Stimulated activated effector memory CD8-positive, alpha-beta T cell treated with anti-CD3 and anti-CD28 coated beads, Interleukin-12 subunit alpha, Interleukin-12 subunit beta, amount 100 ng/mL, for 72 hours (primary cell): ENCODE results near the gene SPAG17.
"Not testable (repeated sequence)": the region's sequence is repeated elsewhere in the genome, so short reads cannot be mapped to it uniquely, and the experiment has no call there.

Experiments
- ATAC-seq: fragments of 150-1000 bp; cut with Tn5 transposase; 2 replicates; pipeline ENCODE4 v1.10.0; 2021
- DNase-seq, 2 donors: peaks; one replicate each; pipeline ENCODE4 v3.0.0; 2021 to 2022; ENCODE audit warnings: low spot score in 2 of 2
- H3K27ac Mint-ChIP-seq: one replicate; pipeline ENCODE4 v1.8.0; 2022; ENCODE audit warnings: mild to moderate bottlenecking, mixed read lengths
- H3K36me3 Mint-ChIP-seq: one replicate; pipeline ENCODE4 v1.8.0; 2022; ENCODE audit warnings: mild to moderate bottlenecking, mixed read lengths
- H3K4me1 Mint-ChIP-seq: one replicate; pipeline ENCODE4 v1.8.0; 2022; ENCODE audit warnings: mixed read lengths
- H3K4me3 Mint-ChIP-seq: one replicate; pipeline ENCODE4 v1.8.0; 2022; ENCODE audit warnings: mild to moderate bottlenecking, mixed read lengths
- H3K9me3 Mint-ChIP-seq: one replicate; pipeline ENCODE4 v1.8.0; 2022; ENCODE audit warnings: mixed read lengths

SPAG17 gene

DNA sequence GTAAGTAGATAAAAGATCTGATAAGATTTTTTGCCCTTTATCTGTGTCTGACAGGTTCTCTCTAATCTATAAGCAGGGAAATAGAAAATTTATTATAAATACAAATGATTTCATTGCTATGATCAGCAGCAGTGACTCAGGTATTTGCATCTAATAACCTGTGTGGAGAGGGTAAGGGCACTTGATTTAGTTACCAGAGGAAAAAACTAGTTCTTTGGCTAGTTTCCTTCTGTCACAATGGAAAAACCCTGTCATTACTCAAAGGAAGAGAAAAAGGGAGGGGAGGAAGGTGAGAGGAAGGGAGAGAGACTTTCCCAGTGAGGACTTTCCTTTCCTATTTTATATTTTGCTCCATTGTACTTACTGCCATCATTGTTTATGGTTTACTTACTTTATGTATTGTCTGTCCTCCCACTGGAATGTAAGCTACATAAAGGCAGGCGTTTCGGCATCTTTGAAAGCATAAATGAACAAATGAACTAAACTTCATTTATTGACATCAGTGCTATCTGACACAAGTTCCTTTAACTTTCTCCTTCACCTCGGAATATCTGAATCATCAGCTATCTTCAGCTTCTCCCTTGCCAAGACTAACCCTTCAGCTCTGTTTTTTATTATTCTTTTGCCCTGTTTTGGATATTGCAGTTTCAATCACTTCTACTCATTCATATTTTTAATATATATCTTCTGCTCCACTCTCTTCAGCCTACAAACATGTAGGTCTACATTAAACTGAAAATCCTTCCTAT lies 220.6 kb downstream of the SPAG17 start:
- Mint-ChIP-seq H3K4me1 (no peaks in the 10 kb centered on the region), H3K4me3 (no peak overlapping the region), H3K36me3 (peaks cover 32% of the 10 kb centered on the region), H3K27ac (no peak overlapping the region), H3K9me3 (no peaks in the 10 kb centered on the region)
- ATAC-seq (no peak), DNase-seq (no peak)

DNA sequence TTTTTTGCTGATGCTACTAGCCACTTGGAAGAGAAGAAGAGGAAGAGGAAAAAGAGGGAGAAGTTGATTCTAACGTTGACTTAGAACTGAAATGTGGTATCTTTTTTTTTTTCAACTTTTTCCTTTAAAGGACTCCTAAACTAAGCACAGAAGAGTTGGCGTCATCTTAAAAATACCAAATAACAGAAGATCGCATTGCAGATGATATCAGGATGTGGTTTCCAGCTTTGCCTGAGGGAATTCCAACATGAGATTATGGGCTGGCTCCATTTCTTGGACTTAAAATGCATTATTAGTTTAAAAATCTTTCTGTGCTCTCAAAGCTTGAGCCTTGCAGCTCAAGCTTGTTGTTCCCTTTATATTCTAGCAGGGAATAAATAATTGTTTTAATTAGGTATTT lies 225.7 kb downstream of the SPAG17 start:
- H3K9me3 Mint-ChIP-seq = no peaks in the 10 kb centered on the region
- ATAC-seq = no peak
- no peak overlapping the region for H3K27ac Mint-ChIP-seq
- no peak for DNase-seq
- no peaks in the 10 kb centered on the region for H3K4me1 Mint-ChIP-seq
- H3K36me3 Mint-ChIP-seq = peaks cover 83% of the 10 kb centered on the region
- H3K4me3 Mint-ChIP-seq = no peak overlapping the region

DNA sequence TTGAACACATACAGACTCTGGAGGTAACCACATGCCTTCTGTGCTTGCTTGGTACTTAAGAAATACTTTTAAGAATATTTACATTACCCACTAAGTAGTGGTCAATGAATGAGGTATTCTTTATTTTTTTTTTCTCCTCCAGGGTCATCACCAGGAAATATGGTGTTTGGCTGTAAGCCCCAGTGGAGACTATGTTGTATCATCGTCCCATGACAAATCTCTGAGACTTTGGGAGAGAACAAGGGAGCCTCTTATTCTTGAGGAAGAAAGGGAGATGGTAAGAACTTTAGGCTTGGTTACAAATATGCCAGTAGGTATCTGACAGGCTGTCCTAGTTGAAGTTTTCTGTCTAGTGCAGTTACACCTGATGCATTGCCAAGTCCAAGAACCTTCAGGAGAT lies 232.6 kb downstream of the SPAG17 start:
- H3K27ac Mint-ChIP-seq = no peak overlapping the region
- H3K36me3 Mint-ChIP-seq = peaks cover 100% of the 10 kb centered on the region
- H3K9me3 Mint-ChIP-seq = no peaks in the 10 kb centered on the region

DNA sequence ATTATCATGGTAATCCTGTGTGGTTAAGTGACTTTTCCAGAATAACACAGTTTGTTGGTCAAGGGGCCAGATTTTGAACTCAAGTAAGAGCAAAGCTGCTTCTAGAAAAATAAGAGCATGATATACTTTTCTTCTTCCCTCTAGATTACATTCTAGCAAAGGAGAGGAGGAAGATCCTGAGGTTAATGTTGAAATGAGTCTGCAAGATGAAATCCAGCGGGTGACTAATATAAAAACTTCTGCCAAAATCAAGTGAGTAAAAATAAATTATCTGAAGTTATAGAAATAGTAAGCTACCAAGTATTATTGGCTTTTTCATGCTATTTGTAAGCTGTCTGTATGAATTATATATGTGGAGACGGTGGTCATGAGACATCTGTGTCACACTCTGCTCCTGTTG lies 242.7 kb downstream of the SPAG17 start:
- Mint-ChIP-seq H3K4me3 (no peak overlapping the region), H3K36me3 (peaks cover 100% of the 10 kb centered on the region), H3K4me1 (no peaks in the 10 kb centered on the region), H3K9me3 (no peaks in the 10 kb centered on the region), H3K27ac (no peak overlapping the region)
- DNase-seq (no peak), ATAC-seq (no peak)

More for the DNA sequence above, 232.6 kb downstream of the SPAG17 start:
- no peaks in the 10 kb centered on the region for H3K4me1 Mint-ChIP-seq
- ATAC-seq = no peak
- no peak overlapping the region for H3K4me3 Mint-ChIP-seq
- DNase-seq = no peak

DNA sequence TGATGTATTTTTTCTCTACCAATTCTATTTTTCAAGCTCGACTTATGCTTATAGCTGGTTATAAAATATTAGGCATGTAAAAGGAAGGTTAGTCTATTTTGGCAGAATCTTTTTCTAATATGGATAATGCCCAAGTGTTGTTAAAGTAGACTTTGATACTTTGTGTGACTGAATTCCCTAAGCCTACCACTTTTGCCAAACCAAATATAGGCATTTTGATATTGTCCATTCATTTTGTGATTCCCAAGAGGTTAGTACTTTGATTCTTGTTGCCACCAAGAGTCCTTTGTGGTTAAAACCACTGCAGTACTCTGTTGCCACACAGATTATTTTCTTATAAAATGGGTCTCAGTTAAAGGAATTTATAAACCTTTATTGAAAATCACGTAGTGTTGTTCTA lies 251.3 kb downstream of the SPAG17 start:
- Mint-ChIP-seq H3K9me3 (no peaks in the 10 kb centered on the region), H3K27ac (no peak overlapping the region), H3K36me3 (peaks cover 80% of the 10 kb centered on the region), H3K4me1 (peaks cover 32% of the 10 kb centered on the region), H3K4me3 (no peak overlapping the region)
- ATAC-seq (no peak), DNase-seq (no peak)

DNA sequence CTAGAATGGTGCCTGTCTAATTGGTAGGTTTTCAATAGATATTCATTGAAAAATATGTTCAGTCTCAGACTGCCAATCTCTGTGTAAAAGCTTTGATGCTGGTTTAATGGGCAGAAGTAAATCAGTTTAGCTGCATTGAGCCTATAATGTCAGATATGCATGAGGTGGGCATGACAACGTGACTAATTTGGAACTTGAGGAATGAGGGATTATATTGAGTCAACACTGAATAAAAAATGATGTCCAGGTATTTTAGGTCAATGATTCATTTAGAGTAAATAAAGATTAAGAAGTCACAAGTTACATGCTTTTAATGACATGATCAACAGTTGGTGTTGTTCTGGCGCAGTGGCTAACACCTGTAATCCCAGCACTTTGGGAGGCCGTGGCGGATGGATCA lies 252.5 kb downstream of the SPAG17 start:
- peaks cover 39% of the 10 kb centered on the region for H3K4me1 Mint-ChIP-seq
- no peaks in the 10 kb centered on the region for H3K9me3 Mint-ChIP-seq
- H3K36me3 Mint-ChIP-seq = peaks cover 68% of the 10 kb centered on the region
- DNase-seq (no peak), ATAC-seq (no peak)
- no peak overlapping the region for H3K27ac Mint-ChIP-seq
- no peak overlapping the region for H3K4me3 Mint-ChIP-seq

DNA sequence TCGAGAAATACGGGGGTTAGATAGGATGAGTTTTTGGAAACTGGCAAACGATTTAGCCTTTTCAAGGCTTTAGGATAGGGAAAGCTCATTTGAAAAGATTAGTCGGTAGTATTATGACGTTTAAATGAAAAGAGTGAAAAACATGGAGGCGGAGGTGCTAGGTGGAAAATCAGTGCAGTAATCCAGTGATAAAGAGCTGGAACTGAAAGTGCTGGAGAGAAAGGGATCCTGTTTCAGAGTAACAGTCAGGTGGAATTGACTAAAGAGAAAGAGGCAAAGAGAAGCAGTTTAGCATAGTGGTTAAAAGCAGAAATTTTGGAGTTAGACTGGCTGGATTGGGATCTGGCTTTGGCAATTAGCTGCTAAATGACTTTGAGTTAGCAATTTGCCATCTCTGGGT lies 254.5 kb downstream of the SPAG17 start:
- H3K9me3 Mint-ChIP-seq = no peaks in the 10 kb centered on the region
- H3K4me1 Mint-ChIP-seq = peaks cover 39% of the 10 kb centered on the region
- no peak for DNase-seq
- no peak for ATAC-seq
- H3K36me3 Mint-ChIP-seq = peaks cover 47% of the 10 kb centered on the region
- peak overlapping the region; percentile 97 for H3K27ac Mint-ChIP-seq
- peak overlapping the region; percentile 95 for H3K4me3 Mint-ChIP-seq

DNA sequence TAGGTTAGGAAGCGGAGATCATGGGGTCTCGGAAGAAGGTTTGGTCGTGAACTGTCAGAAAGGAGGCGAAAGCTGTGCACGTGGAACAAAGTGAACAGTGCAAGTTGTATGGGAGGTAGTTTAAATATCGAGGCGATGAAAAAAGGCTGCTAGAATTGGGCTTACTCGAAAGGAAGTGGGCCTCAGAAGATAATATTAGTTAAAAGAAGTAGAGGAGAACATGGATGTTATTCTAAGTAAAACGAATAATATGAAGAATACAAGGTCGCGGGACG lies 254.9 kb downstream of the SPAG17 start:
- H3K4me1 Mint-ChIP-seq = peaks cover 39% of the 10 kb centered on the region
- DNase-seq (no peak), ATAC-seq (no peak)
- H3K4me3 Mint-ChIP-seq = peak overlapping the region; percentile 95
- peak overlapping the region; percentile 97 for H3K27ac Mint-ChIP-seq
- H3K9me3 Mint-ChIP-seq = no peaks in the 10 kb centered on the region
- peaks cover 43% of the 10 kb centered on the region for H3K36me3 Mint-ChIP-seq

DNA sequence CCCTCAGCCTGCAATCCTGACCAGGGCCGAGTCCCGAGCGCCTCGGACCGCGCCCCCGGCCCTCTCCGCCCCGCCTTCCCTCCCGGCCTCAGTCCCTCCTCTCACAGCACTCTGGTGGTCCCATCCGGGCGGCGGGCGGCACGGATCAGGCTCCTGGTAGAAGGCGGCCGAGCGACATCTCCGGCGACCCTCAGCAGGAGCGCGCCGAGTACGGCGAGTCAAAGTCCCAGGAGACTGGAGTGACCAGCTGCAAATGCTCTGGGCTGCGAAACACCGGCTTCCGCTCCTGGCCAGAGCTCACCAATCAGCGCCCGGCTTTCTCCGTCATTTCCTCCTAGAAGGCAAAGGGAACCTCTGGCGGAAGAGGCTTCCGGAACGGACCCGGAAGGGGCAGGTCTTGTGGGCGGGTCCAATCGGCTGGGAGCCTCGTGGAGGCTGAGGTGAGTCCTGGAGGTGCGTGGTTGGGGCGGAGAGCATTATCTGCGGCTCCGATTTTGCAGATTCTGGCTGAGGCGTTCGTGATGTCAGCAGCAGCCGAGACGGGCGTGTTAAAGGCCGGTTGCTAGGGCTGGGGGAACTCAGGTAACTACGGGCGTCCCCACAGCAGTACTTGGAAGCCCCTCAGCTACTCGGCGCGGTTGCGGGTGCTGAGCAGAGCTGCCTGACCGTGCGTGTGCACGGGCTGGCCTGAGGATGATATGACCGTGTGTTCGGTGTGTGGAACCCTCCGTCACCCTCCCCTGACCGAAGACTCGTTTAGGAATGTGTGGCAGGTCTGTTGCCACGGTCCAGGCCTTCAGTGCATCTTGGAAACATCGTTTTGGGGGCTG lies 255.5 kb downstream of the SPAG17 start, which contains the start of the genes GDAP2 and WDR3:
TSS of gene GDAP2 (minus strand) at position 279 of the 830 bp plus-strand sequence. CDS start 9,264 bp downstream, outside the sequence.
TSS of gene WDR3 (plus strand) at position 397 of the 830 bp plus-strand sequence. CDS start 3,581 bp downstream, outside the sequence.
- peaks cover 39% of the 10 kb centered on the region for H3K4me1 Mint-ChIP-seq
- peak within 1 kb of the TSS; percentile 97 for H3K27ac Mint-ChIP-seq
- H3K36me3 Mint-ChIP-seq = peaks cover 38% of the 10 kb centered on the region
- ATAC-seq (peak; percentile 97), DNase-seq (peak; percentile 83 to 96)
- H3K9me3 Mint-ChIP-seq = no peaks in the 10 kb centered on the region
- peak within 1 kb of the TSS; percentile 95 for H3K4me3 Mint-ChIP-seq

DNA sequence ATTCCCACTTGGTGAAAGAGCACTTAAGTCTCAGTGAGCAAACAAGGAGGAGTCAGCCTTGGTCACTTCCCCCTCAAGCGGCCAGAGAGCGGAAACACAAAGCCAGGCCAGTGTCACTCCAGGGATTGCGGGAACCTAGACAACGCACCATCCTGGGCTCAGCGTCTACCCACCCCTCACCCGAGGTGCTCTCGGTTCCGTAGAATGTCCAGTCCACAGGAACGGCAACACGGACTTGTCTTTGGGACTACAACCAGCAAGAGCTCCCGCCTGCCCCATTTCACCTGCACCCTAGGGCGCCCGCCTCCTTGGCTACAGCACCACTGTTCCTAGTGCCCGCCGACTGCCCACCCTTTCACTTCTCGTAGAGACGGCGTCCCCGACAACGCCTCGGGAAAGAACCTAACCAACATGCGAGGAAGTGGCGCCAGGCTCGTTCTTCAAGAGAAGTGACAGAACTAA lies 256.1 kb downstream of the SPAG17 start:
- no peak for DNase-seq
- Mint-ChIP-seq H3K9me3 (no peaks in the 10 kb centered on the region), H3K36me3 (peaks cover 31% of the 10 kb centered on the region), H3K4me1 (peaks cover 39% of the 10 kb centered on the region), H3K4me3 (peak overlapping the region; percentile 95), H3K27ac (peak overlapping the region; percentile 97)
- ATAC-seq = peak; percentile 63

DNA sequence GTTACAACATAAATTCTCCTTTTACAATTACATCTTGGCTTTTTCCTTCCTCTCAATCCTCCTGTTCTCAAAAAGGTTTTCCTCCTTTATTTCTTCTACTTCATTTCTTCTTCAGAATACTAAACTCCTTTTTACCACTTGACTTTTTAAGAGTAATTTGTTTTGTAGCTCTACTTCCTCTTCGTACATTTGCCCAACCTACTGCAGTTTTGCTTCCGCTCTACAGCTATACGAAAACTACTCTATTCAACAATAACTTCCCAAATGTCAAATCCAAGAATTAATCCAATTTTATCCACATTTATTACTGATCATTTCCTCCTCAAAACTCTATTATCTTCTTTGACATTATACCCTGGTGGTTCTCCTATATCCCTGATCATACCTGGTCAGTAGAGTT lies 259.0 kb downstream of the SPAG17 start:
- ATAC-seq (no peak), DNase-seq (no peak)
- H3K4me3 Mint-ChIP-seq = no peak overlapping the region
- no peaks in the 10 kb centered on the region for H3K9me3 Mint-ChIP-seq
- peaks cover 7% of the 10 kb centered on the region for H3K36me3 Mint-ChIP-seq
- peaks cover 24% of the 10 kb centered on the region for H3K4me1 Mint-ChIP-seq
- H3K27ac Mint-ChIP-seq = no peak overlapping the region

DNA sequence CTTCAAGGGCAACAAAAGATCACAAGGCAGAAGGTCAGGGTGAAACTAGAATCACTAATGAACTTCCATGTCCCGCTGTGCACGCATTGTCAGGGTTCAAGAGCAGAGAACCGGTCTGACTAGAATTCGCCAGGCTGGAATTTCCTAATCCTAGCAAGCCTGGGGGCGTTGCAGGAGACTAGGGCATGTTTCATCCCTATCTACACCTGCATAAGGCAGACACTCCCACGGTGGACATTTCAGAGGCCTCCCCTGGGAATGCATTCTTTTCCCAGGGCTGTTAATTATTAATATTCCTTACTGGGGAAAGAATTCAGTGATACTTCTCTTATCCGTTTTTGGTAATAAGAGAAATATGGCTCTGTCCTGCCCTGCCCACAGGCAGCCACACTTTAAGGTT lies 262.3 kb downstream of the SPAG17 start:
- H3K4me3 Mint-ChIP-seq, H3K27ac Mint-ChIP-seq, ATAC-seq, H3K9me3 Mint-ChIP-seq, DNase-seq, H3K4me1 Mint-ChIP-seq: not testable (repeated sequence)
- peaks cover 26% of the 10 kb centered on the region for H3K36me3 Mint-ChIP-seq

DNA sequence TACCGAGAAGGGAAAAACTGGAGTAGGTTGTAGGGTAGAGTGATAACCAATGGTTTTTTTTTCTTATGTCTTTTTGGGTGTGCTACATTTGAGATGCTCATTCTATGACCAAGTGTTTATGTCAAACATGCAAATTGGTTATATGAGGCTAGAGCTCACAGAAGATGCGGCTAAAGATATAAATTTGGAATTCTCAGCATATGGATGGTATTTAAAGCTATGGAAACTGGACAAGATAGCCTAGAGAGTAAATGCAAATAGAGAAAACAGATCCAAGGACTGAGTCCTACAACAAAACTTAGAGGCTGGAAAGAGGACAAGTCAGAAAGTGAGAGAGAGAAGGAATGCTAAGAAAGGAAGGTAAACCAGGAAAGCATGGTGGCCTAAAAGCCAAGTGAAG lies 263.0 kb downstream of the SPAG17 start:
- no peak overlapping the region for H3K27ac Mint-ChIP-seq
- ATAC-seq (no peak), DNase-seq (no peak)
- H3K4me3 Mint-ChIP-seq = no peak overlapping the region
- H3K36me3 Mint-ChIP-seq = peaks cover 33% of the 10 kb centered on the region
- H3K4me1 Mint-ChIP-seq = no peaks in the 10 kb centered on the region
- no peaks in the 10 kb centered on the region for H3K9me3 Mint-ChIP-seq

DNA sequence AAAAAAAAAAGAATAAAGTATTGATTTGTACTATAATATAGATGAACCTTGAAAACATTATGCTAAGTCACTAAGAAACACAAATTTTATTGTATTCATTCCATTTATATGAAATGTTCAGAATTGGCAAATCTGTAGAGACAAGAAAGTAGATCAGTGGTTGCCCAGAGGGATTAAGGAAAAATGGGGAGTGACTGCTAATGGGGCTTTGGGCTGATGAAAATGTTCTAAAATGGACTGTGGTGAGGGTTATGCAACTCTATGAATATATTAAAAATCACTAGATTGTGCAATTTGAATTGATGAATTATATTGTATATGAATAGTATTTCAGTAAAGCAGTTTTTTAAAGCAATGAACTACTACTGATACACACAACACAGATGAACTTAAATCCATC lies 265.7 kb downstream of the SPAG17 start:
- DNase-seq = no peak
- no peaks in the 10 kb centered on the region for H3K9me3 Mint-ChIP-seq
- no peak overlapping the region for H3K4me3 Mint-ChIP-seq
- H3K4me1 Mint-ChIP-seq = peaks cover 4% of the 10 kb centered on the region
- no peak for ATAC-seq
- no peak overlapping the region for H3K27ac Mint-ChIP-seq
- peaks cover 59% of the 10 kb centered on the region for H3K36me3 Mint-ChIP-seq

DNA sequence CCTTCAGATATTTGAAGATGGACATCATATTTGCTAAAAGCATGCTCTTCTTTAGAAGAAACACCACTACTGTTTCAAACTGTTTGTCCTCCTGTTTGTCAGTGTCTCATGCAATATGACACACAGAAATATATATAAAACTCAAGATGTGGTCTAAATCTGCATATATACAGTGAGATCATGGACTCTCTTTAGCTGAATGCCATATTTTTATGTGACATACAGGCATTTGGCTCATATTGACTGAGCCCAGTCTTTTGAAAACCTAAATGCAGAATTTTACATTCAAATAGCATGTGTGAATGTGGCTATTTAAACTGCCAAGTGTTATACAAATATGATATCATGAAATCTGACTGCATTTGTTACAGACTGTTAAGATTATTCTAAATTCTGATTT lies 274.0 kb downstream of the SPAG17 start:
- H3K27ac Mint-ChIP-seq = no peak overlapping the region
- no peak overlapping the region for H3K4me3 Mint-ChIP-seq
- H3K36me3 Mint-ChIP-seq = peaks cover 71% of the 10 kb centered on the region
- DNase-seq (no peak), ATAC-seq (no peak)
- H3K4me1 Mint-ChIP-seq = peaks cover 11% of the 10 kb centered on the region
- no peaks in the 10 kb centered on the region for H3K9me3 Mint-ChIP-seq

DNA sequence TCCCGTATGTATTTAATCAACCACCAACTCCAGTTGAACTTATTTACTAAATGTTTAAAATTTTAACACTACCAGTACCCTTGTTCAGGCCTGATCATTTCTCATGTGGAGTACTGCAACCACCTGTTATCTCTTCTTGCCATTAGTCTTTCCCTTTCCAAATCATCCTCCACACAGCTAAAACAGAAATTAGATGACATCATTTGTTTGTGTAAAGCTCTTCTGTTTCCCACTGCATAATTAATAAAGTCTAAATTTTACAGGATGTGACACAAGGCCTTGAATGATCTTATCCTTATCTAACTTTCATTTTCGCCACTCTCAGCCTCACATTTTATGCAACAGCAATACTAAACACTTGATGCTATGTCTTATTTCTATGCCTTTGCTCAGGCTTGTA lies 280.0 kb downstream of the SPAG17 start:
- DNase-seq = no peak
- no peak for ATAC-seq
- H3K4me3 Mint-ChIP-seq = no peak overlapping the region
- no peak overlapping the region for H3K27ac Mint-ChIP-seq
- no peaks in the 10 kb centered on the region for H3K4me1 Mint-ChIP-seq
- H3K36me3 Mint-ChIP-seq = peaks cover 76% of the 10 kb centered on the region
- H3K9me3 Mint-ChIP-seq = no peaks in the 10 kb centered on the region
